ENCODE measurements around the gene CC2D1A. TPM values are rescaled to one million over a fixed set of nuclear protein-coding genes. Genes with fewer than 3 reads are reported as not detected.

Gene CC2D1A
- total and polyA plus RNA-seq, 4 donors: 19.3 to 39.5 (median 29.4) TPM

DNA sequence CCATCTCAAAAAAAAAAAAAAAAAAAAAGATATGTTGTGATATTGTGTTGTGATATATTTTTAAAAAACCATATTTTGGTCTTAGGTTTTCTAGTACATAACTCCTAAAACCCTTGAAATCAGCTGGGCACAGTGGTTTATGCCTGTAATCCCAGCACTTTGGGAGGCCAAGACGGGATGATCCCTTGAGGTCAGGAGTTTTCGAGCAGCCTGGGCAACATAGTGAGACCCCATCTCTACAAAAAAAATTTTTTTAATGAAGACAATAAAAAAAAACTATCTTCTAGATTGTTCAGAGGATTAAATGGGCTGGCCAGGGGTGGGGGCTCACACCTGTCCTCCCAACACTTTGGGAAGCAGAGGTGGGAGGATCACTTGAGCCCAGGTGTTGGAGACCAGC, 45.0 kb downstream of the CC2D1A start:
- Histone ChIP-seq H3K4me1 (ENCODE audit: control insufficient read depth in 5 of 5, insufficient read depth in 5 of 5, low read length in 5 of 5) (peaks cover 0 to 11% (median 7%) of the 10 kb centered on the region in 5 donors), H3K9ac (ENCODE audit: insufficient read depth in 1 of 2, low read length in 2 of 2) (no peak overlapping the region), H3K27ac (ENCODE audit: low read depth in 1 of 2, low read length in 1 of 2) (no peak overlapping the region), H3K27me3 (ENCODE audit: control insufficient read depth in 3 of 3, insufficient read depth in 3 of 3, low read length in 2 of 3) (no peaks in the 10 kb centered on the region), H3K36me3 (ENCODE audit: control insufficient read depth in 4 of 4, insufficient read depth in 4 of 4, low read length in 4 of 4) (peaks cover 4 to 9% (median 5%) of the 10 kb centered on the region in 4 donors), H3K4me3 (no peak overlapping the region), H3K9me3 (ENCODE audit: control insufficient read depth in 4 of 4, insufficient read depth in 3 of 4, low read length in 3 of 4) (no peaks in the 10 kb centered on the region)
- no peak for DNase-seq
- 88 to 94% methylated on average over 2 of the region's 2 CpGs for WGBS, 2 donors
- ATAC-seq (ENCODE audit: insufficient read depth, low FRiP score): no peak
- TF ChIP-seq, protein P1, sequence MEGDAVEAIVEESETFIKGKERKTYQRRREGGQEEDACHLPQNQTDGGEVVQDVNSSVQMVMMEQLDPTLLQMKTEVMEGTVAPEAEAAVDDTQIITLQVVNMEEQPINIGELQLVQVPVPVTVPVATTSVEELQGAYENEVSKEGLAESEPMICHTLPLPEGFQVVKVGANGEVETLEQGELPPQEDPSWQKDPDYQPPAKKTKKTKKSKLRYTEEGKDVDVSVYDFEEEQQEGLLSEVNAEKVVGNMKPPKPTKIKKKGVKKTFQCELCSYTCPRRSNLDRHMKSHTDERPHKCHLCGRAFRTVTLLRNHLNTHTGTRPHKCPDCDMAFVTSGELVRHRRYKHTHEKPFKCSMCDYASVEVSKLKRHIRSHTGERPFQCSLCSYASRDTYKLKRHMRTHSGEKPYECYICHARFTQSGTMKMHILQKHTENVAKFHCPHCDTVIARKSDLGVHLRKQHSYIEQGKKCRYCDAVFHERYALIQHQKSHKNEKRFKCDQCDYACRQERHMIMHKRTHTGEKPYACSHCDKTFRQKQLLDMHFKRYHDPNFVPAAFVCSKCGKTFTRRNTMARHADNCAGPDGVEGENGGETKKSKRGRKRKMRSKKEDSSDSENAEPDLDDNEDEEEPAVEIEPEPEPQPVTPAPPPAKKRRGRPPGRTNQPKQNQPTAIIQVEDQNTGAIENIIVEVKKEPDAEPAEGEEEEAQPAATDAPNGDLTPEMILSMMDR (IDR thresholded peaks at IDR 0.05; ENCODE audit: control extremely low read depth, extremely low read depth): no peak

DNA sequence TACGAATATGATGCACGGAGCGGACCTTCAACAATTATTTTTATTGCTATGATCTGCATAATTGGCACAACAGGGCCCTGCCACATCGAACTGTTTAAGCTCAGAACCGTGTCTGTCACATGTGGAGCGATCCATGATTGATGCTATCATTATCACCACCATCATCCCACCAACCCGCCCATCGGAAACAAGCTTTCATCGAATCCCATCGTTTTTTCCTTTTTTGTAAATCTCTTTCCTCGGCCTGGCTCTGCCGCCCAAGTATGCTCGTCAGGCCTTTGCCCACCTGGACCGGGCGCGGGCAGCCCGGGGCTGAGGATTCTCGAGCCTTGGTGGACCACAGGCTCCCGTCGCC, 45.8 kb downstream of the CC2D1A start:
- H3K27me3 ChIP-seq (ENCODE audit: control insufficient read depth in 3 of 3, insufficient read depth in 3 of 3, low read length in 2 of 3): no peaks in the 10 kb centered on the region
- no peaks in the 10 kb centered on the region for H3K9me3 ChIP-seq (ENCODE audit: control insufficient read depth in 4 of 4, insufficient read depth in 3 of 4, low read length in 3 of 4)
- no peak overlapping the region for H3K27ac ChIP-seq (ENCODE audit: low read depth in 1 of 2, low read length in 1 of 2)
- WGBS, 2 donors: 12 to 13% methylated on average over 20 of the region's 20 CpGs
- ATAC-seq (ENCODE audit: insufficient read depth, low FRiP score) (no peak), DNase-seq (no peak)
- peaks cover 5 to 16% (median 11%) of the 10 kb centered on the region in 4 donors for H3K36me3 ChIP-seq (ENCODE audit: control insufficient read depth in 4 of 4, insufficient read depth in 4 of 4, low read length in 4 of 4)
- TF ChIP-seq, protein P1 (IDR thresholded peaks at IDR 0.05; ENCODE audit: control extremely low read depth, extremely low read depth): no peak
- peak overlapping the region; percentile 36 for H3K4me3 ChIP-seq
- peaks cover 0 to 11% (median 7%) of the 10 kb centered on the region in 5 donors for H3K4me1 ChIP-seq (ENCODE audit: control insufficient read depth in 5 of 5, insufficient read depth in 5 of 5, low read length in 5 of 5)
- peak overlapping the region in 1 of 2 donors; percentile 16 for H3K9ac ChIP-seq (ENCODE audit: insufficient read depth in 1 of 2, low read length in 2 of 2)

DNA sequence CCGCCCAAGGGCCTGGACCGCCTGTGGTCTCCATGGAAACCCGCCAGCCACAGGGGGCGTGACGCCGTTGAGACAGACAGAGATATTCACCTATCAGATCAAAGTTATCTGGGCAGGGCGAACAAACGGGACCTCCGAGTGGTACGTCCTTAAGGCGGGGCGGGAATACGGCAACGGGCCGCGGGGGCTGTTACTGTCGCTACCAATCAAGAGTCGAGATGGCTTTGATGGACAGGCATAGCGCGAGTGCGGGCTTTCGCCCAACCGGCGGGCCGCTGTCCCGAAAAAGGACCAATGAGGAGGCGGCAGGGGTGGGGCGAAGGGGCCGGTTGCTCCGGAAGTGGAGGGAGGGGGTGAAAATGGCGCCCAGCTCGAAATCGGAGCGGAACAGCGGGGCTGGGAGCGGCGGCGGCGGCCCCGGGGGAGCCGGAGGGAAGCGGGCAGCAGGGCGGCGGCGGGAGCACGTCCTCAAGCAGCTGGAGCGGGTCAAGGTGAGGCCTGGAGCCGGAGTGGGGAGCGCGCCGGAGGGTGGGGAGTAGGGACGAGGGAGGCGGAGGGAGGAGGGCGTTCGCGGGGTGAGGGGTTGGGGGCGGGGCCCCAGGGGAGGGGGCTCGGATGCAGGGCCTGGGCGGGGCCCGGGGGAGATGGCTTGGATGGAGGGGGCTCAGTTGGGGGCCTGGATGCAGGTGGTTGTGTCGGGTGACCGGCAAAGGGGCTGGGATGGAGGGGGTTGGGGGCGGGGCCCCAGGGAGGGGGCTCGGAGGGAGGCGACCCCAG, 46.3 kb downstream of the CC2D1A start, which contains the start of gene DCAF15:
DCAF15 (plus strand) TSS at position 356 of the 777 bp plus-strand sequence; CDS start at position 360, 4 bp downstream.
- Histone ChIP-seq H3K4me3 (peak within 1 kb of the TSS; percentile 97), H3K9me3 (ENCODE audit: control insufficient read depth in 4 of 4, insufficient read depth in 3 of 4, low read length in 3 of 4) (no peaks in the 10 kb centered on the region), H3K9ac (ENCODE audit: insufficient read depth in 1 of 2, low read length in 2 of 2) (peak within 1 kb of the TSS; percentile 16 to 58), H3K4me1 (ENCODE audit: control insufficient read depth in 5 of 5, insufficient read depth in 5 of 5, low read length in 5 of 5) (peaks cover 0 to 11% (median 7%) of the 10 kb centered on the region in 5 donors), H3K27ac (ENCODE audit: low read depth in 1 of 2, low read length in 1 of 2) (peak within 1 kb of the TSS; percentile 90 to 98), H3K27me3 (ENCODE audit: control insufficient read depth in 3 of 3, insufficient read depth in 3 of 3, low read length in 2 of 3) (no peaks in the 10 kb centered on the region), H3K36me3 (ENCODE audit: control insufficient read depth in 4 of 4, insufficient read depth in 4 of 4, low read length in 4 of 4) (peaks cover 5 to 22% (median 14%) of the 10 kb centered on the region in 4 donors)
- ATAC-seq (ENCODE audit: insufficient read depth, low FRiP score): peak; percentile 99
- DNase-seq: peak; percentile 100
- WGBS, 2 donors: 0 to 1% methylated on average over 53 to 60 of the region's 65 CpGs
- TF ChIP-seq, protein P1 (IDR thresholded peaks at IDR 0.05; ENCODE audit: control extremely low read depth, extremely low read depth): no peak

Measured in lung (tissue), 12 donors.